HepG2 (cell line): Measurements from ENCODE around the gene CUL4A. TPM values are rescaled to one million over a fixed set of nuclear protein-coding genes. Genes with fewer than 3 reads are reported as not detected.

ENCODE experiments used
- ATAC-seq: fragments of 200-7000 bp; cut with Tn5 transposase; 3 replicates; pipeline ENCODE4 v1.9.1; 2020; ENCODE audit warnings: mild to moderate bottlenecking, moderate library complexity
- BruUV-seq: library from RNA; stranded (reverse); fragments of 400-500 nt; replicated peaks from 2 replicates; lab custom pipeline; 2021; lab: Mats Ljungman, UMichigan
- CTCF ChIA-PET: fragments of 300-600 bp; formaldehyde crosslinking; extraction: SDS; loops from one replicate; lab custom pipeline; 2021; ENCODE audit warnings: low total read pairs, inconsistent platforms, low intra/inter-chr PET ratio; lab: Yijun Ruan, JAX
- POLR2A ChIA-PET: fragments of 350-600 bp; sonication (Branson Sonifier 250); formaldehyde crosslinking; loops from one replicate; lab custom pipeline; 2020; ENCODE audit warnings: antibody characterized with exemption, inconsistent platforms; lab: Yijun Ruan, JAX
- DNase-seq: peaks from one replicate; pipeline ENCODE4 v3.0.0-alpha.2; 2015; ENCODE audit warnings: low spot score
- FAIRE-seq: peaks from 3 replicates; lab custom pipeline; 2011; peaks lifted over from hg19 to GRCh38; lab: Jason Lieb, UNC
- H2AFZ ChIP-seq: one replicate; pipeline ENCODE4 v1.6.1; 2011; ENCODE audit warnings: low read length, inconsistent platforms
- H3K27ac ChIP-seq: fragments of 300-600 bp; 3 replicates; pipeline ENCODE4 v1.8.0; 2011; ENCODE audit warnings: mixed run types, mild to moderate bottlenecking, mixed read lengths, low read length, inconsistent platforms; ENCODE audit not compliant: insufficient read depth; ENCODE audit errors: extremely low read length
- H3K27me3 ChIP-seq, 2 experiments: fragments of 200-600 bp in 1 of 2; 2 replicates in 1 of 2; 3 replicates in 1 of 2; pipeline versions ENCODE4 v1.6.0 to v1.8.0; 2011; ENCODE audit warnings: low read length in 2 of 2, mild to moderate bottlenecking in 2 of 2, moderate library complexity in 2 of 2, inconsistent platforms in 1 of 2; ENCODE audit not compliant: insufficient read depth in 2 of 2, control insufficient read depth in 1 of 2
- H3K36me3 ChIP-seq, 2 experiments: fragments of 200-600 bp in 1 of 2; replicated peaks in 1 of 2; 2 replicates in 1 of 2; 3 replicates in 1 of 2; pipeline versions ENCODE4 v1.5.1 to v1.8.0; 2011; ENCODE audit warnings: low read length in 2 of 2, inconsistent platforms in 1 of 2; ENCODE audit not compliant: insufficient read depth in 2 of 2, control insufficient read depth in 1 of 2
- H3K4me1 ChIP-seq: 2 replicates; pipeline ENCODE4 v1.5.1; 2012; ENCODE audit warnings: low read length, inconsistent platforms; ENCODE audit not compliant: insufficient read depth
- H3K4me2 ChIP-seq: 2 replicates; pipeline ENCODE4 v1.6.0; 2011; ENCODE audit warnings: low read depth, low read length, inconsistent platforms
- H3K4me3 ChIP-seq, 3 experiments: fragments of 200-600 bp in 1 of 3; sonication (generic), shearing (Covaris generic) in 1 of 3; replicated peaks in 1 of 3; 2 replicates each; pipeline ENCODE4 v1.5.1; 2011 to 2016; ENCODE audit warnings: low read length in 3 of 3, inconsistent platforms in 2 of 3, low read depth in 2 of 3, mild to moderate bottlenecking in 2 of 3, control low read depth in 1 of 3, mixed read lengths in 1 of 3; ENCODE audit not compliant: insufficient read depth in 1 of 3
- H3K79me2 ChIP-seq: one replicate; pipeline ENCODE4 v1.6.1; 2011; ENCODE audit warnings: low read length, inconsistent platforms; ENCODE audit not compliant: insufficient read depth
- H3K9ac ChIP-seq: 2 replicates; pipeline ENCODE4 v1.6.0; 2011; ENCODE audit warnings: mild to moderate bottlenecking, low read depth, low read length, inconsistent platforms; ENCODE audit not compliant: insufficient read depth
- H3K9me3 ChIP-seq: 2 replicates; pipeline ENCODE4 v1.5.1; 2012; ENCODE audit warnings: mild to moderate bottlenecking, low read length
- H4K20me1 ChIP-seq: 2 replicates; pipeline ENCODE4 v1.6.0; 2011; ENCODE audit warnings: inconsistent platforms, mild to moderate bottlenecking, low read length, moderate library complexity; ENCODE audit not compliant: insufficient read depth
- ATF6 ChIP-seq: sonication (generic); formaldehyde crosslinking; conservative IDR thresholded peaks from 2 replicates; pipeline ENCODE4 v1.4.0; 2020; ENCODE audit warnings: missing genetic modification reagents
- BCLAF1 ChIP-seq: fragments of 450-650 bp; IDR thresholded peaks from 2 replicates; pipeline ENCODE4 v1.6.1; 2017; ENCODE audit warnings: mild to moderate bottlenecking
- CEBPB ChIP-seq: IDR thresholded peaks from 2 replicates; pipeline ENCODE4 v1.6.1; 2011; ENCODE audit warnings: low read depth, low read length, improper control_type of control experiment, borderline replicate concordance
- MAF1 ChIP-seq: sonication (generic); formaldehyde crosslinking; IDR thresholded peaks from 2 replicates; pipeline ENCODE4 v1.5.0; 2020; ENCODE audit warnings: missing genetic modification reagents, borderline replicate concordance
- MAFF ChIP-seq: IDR thresholded peaks from 2 replicates; pipeline ENCODE4 v1.6.1; 2011; ENCODE audit warnings: low read depth, low read length, improper control_type of control experiment
- PAF1 ChIP-seq: IDR thresholded peaks from 2 replicates; pipeline ENCODE4 v1.6.1; 2016; ENCODE audit warnings: missing genetic modification reagents, missing compliant biosample characterization
- PBX3 ChIP-seq: sonication (generic); formaldehyde crosslinking; IDR thresholded peaks from 2 replicates; pipeline ENCODE4 v1.8.1; 2023; ENCODE audit warnings: missing genetic modification reagents, inconsistent platforms, borderline replicate concordance
- RXRB ChIP-seq: IDR thresholded peaks from 2 replicates; pipeline ENCODE4 v1.6.1; 2016; ENCODE audit warnings: borderline replicate concordance, missing genetic modification reagents, missing compliant biosample characterization
- ZFAT ChIP-seq: sonication (generic); formaldehyde crosslinking; conservative IDR thresholded peaks from 2 replicates; pipeline ENCODE4 v1.8.1; 2023; ENCODE audit warnings: missing genetic modification reagents, inconsistent platforms
- ZNF710 ChIP-seq: sonication (generic); formaldehyde crosslinking; IDR thresholded peaks from 2 replicates; pipeline ENCODE4 v1.5.0; 2020; ENCODE audit warnings: mild to moderate bottlenecking, missing genetic modification reagents, borderline replicate concordance
- WGBS: methylation state at CpG from one replicate; pipeline ENCODE4 v1.1.6; 2017; ENCODE audit warnings: low lambda C conversion rate; 5-methylcytosine and 5-hydroxymethylcytosine counted together
- in situ Hi-C: cut with HindIII; loops from 2 replicates; pipeline ENCODE4 v1.10.0; 2017; ENCODE audit warnings: low pct_unique_long_range_greater_than_20kb; ENCODE audit not compliant: extremely low pct_ligation_motif_present
- intact Hi-C: fragments of 100-400 bp; cut with micrococcal nuclease; formaldehyde crosslinking; loops from one replicate; pipeline ENCODE4 v1.10.0; 2022; ENCODE audit not compliant: unreplicated experiment
- polyA plus RNA-seq, 8 experiments: library from polyadenylated mRNA; depleted of rRNA in 3 of 8; stranded (reverse) in 7 of 8; unstranded in 1 of 8; fragments of >200 nt; fragmentation: Illumina TruSeq in 4 of 8; extraction: Trizol in 4 of 8; gene quantifications; 2 replicates each; pipeline versions ENCODE4 v1.2.1 to v1.2.3, GENCODE V29; 2011 to 2016; ENCODE audit warnings: low read depth in 4 of 8, missing spikeins in 1 of 8, mixed read lengths in 1 of 8; ENCODE audit not compliant: insufficient read depth in 1 of 8
- total RNA-seq, 5 experiments: library from RNA; depleted of rRNA; stranded (reverse); fragments of >200 nt; fragmentation: Illumina TruSeq; extraction: Trizol; gene quantifications; 2 replicates each; pipeline ENCODE4 v1.2.3, GENCODE V29; 2016; ENCODE audit warnings: low read depth in 1 of 5

The CUL4A gene
- total and polyA plus RNA-seq, 2 of the 13 experiments (the other 11 are each of a cell fraction or from before 2014, with no cell fraction given): 51.2 to 75.3 TPM

GRCh38 chr13:113192902-113193301 lies 16.5 kb upstream of the CUL4A start:
- Histone ChIP-seq H3K27me3 (no peaks in the 10 kb centered on the region), H4K20me1 (no peaks in the 10 kb centered on the region), H3K4me3 (no peak overlapping the region), H3K36me3 (peaks cover 32 to 84% of the 10 kb centered on the region in 2 experiments), H3K4me2 (no peak overlapping the region), H3K27ac (no peak overlapping the region), H3K4me1 (no peaks in the 10 kb centered on the region), H3K9ac (no peak overlapping the region), H2AFZ (no peak overlapping the region), H3K9me3 (no peaks in the 10 kb centered on the region), H3K79me2 (no peaks in the 10 kb centered on the region)
- no TSS peak for BruUV-seq
- CTCF ChIA-PET: no interaction called here
- 96% methylated on average over 2 of the region's 2 CpGs for WGBS
- no peak for ATAC-seq
- FAIRE-seq: no peak
- no peak for TF ChIP-seq MAFF
- no peak for TF ChIP-seq RXRB (CRISPR knock-in tag)
- TF ChIP-seq CEBPB: peak; percentile 76
- in situ Hi-C loops (no loop called here), intact Hi-C loops (no loop called here)
- no peak for DNase-seq
- POLR2A ChIA-PET: interaction anchor here (1.4 kb wide), 1 partner anchor 17 kb away, joined by 3 read pairs; the partner anchor contains the start of gene CUL4A

- no peak for FAIRE-seq
- Histone ChIP-seq H3K27me3 (no peaks in the 10 kb centered on the region), H3K9ac (no peak overlapping the region), H3K4me1 (no peaks in the 10 kb centered on the region), H3K79me2 (peaks cover 12% of the 10 kb centered on the region), H3K27ac (no peak overlapping the region), H3K36me3 (peaks cover 33 to 89% of the 10 kb centered on the region in 2 experiments), H3K4me3 (no peak overlapping the region), H3K4me2 (no peak overlapping the region), H2AFZ (no peak overlapping the region), H4K20me1 (no peaks in the 10 kb centered on the region), H3K9me3 (no peaks in the 10 kb centered on the region)
- in situ Hi-C loops (no loop called here), intact Hi-C loops (no loop called here)
- WGBS: 95% methylated on average over 6 of the region's 6 CpGs
- POLR2A ChIA-PET: no interaction called here
- DNase-seq: no peak
- no peak for ATAC-seq
- no TSS peak for BruUV-seq
- CTCF ChIA-PET: no interaction called here
- TF ChIP-seq ATF6 (CRISPR knock-in tag) (no peak), BCLAF1 (no peak), ZNF710 (no peak), PAF1 (CRISPR knock-in tag) (no peak), PBX3 (CRISPR knock-in tag) (no peak), MAF1 (CRISPR knock-in tag) (no peak), ZFAT (CRISPR knock-in tag) (no peak)
Observed at GRCh38 chr13:113195360-113195759, 14.1 kb upstream of the CUL4A start.
